Activated T-helper 1 cell treated with anti-CD3 and anti-CD28 coated beads, Interleukin-12 subunit alpha, Interleukin-12 subunit beta, Interleukin-2, Interleukin-4 antibody, amounts not matched to agents 30 ng/mL and 10 ng/mL and 1 ng/mL, durations not matched to agents 14 hours and 24 hours and 36 hours (primary cell): ENCODE data around the gene PLPPR3. TPM values are rescaled to one million over a fixed set of nuclear protein-coding genes. Genes with fewer than 3 reads are reported as not detected.

Experiments used
- DNase-seq: peaks from one replicate; pipeline ENCODE4 v3.0.0; 2021; ENCODE audit warnings: low spot score
- H3K27ac Mint-ChIP-seq: one replicate; pipeline ENCODE4 v1.8.0; 2021; ENCODE audit warnings: mild to moderate bottlenecking, mixed read lengths
- H3K27me3 Mint-ChIP-seq: one replicate; pipeline ENCODE4 v1.8.0; 2022; ENCODE audit warnings: mild to moderate bottlenecking, moderate library complexity, mixed read lengths; ENCODE audit not compliant: insufficient read depth
- H3K36me3 Mint-ChIP-seq: one replicate; pipeline ENCODE4 v1.8.0; 2021; ENCODE audit warnings: low read depth, mixed read lengths
- H3K4me1 Mint-ChIP-seq: one replicate; pipeline ENCODE4 v1.8.0; 2021; ENCODE audit warnings: low read depth, mixed read lengths
- H3K4me3 Mint-ChIP-seq: one replicate; pipeline ENCODE4 v1.8.0; 2021; ENCODE audit warnings: mild to moderate bottlenecking, moderate library complexity, mixed read lengths
- H3K9me3 Mint-ChIP-seq: one replicate; pipeline ENCODE4 v1.8.0; 2021; ENCODE audit warnings: mixed read lengths
- intact Hi-C: fragments of 100-400 bp; cut with micrococcal nuclease; formaldehyde crosslinking; loops from one replicate; pipeline ENCODE4 v1.15.1; 2024
- total RNA-seq: library from RNA; stranded (reverse); gene quantifications from 2 replicates; pipeline ENCODE4 v1.2.3, GENCODE V29; 2022

The PLPPR3 gene
- total RNA-seq, 1 donor from 2014 or later = not detected

DNA sequence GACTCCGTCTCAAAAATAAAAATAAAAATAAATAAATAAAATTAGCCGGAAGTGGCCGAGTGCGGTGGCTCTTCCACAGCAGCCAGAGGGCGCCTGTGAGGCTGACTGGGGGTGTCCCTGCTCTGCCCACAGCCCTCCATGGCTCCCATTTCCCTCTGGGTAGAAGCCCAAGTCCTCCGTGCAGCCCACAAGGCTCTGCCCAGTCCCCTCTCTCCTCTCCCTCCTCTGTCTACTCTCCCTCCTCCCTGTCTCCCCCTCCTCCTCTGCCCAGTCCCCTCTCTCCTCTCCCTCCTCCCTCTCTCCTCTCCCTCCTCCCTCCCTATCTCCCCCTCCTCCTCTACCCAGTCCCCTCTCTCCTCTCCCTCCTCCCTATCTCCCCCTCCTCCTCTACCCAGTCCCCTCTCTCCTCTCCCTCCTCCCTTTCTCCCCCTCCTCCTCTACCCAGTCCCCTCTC lies 50.4 kb downstream of the PLPPR3 start:
- DNase-seq = no peak
- peaks cover 6% of the 10 kb centered on the region for H3K27me3 Mint-ChIP-seq
- H3K27ac Mint-ChIP-seq = no peak overlapping the region
- intact Hi-C loops = loop anchor here (2.0 to 5.0 kb wide), 3 partner anchors 25 to 229 kb away; partner anchors contain the start of genes GRIN3B and PTBP1
- H3K36me3 Mint-ChIP-seq = no peaks in the 10 kb centered on the region
- peaks cover 5% of the 10 kb centered on the region for H3K4me1 Mint-ChIP-seq
- H3K4me3 Mint-ChIP-seq = no peak overlapping the region
- H3K9me3 Mint-ChIP-seq = no peaks in the 10 kb centered on the region

GRCh38 chr19:769616-770015 lies 52.1 kb downstream of the PLPPR3 start:
- DNase-seq = no peak
- intact Hi-C loops = loop anchor here (1.0 to 5.0 kb wide), 5 partner anchors 27 to 231 kb away; partner anchors contain the start of genes GRIN3B, PTBP1 and WDR18

DNA sequence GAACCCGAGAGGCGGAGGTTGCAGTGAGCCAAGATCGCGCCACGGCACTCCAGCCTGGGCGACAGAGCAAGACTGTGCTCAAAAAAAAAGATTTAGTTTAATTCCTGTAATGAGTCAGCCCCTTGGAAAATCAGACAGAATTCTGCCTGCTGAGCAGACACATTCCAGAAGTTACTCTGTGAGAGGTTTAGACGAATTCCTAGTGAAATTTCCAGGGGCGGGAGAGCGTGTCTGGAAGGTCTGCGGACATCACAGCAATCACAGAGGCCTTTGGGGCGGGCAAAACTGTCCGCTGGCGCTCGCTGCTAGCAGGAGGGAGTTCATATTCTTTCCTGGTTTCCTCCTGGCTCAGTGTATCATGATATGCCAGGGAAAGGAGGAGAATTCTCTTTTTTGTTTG lies 53.3 kb downstream of the PLPPR3 start:
- intact Hi-C loops = no loop called here
- Mint-ChIP-seq H3K36me3 (no peaks in the 10 kb centered on the region), H3K4me1 (peaks cover 5% of the 10 kb centered on the region), H3K9me3 (no peaks in the 10 kb centered on the region), H3K27ac (no peak overlapping the region), H3K4me3 (no peak overlapping the region), H3K27me3 (peaks cover 6% of the 10 kb centered on the region)
- DNase-seq = no peak

More at GRCh38 chr19:769616-770015, 52.1 kb downstream of the PLPPR3 start:
- Mint-ChIP-seq H3K9me3 (no peaks in the 10 kb centered on the region), H3K27me3 (peaks cover 6% of the 10 kb centered on the region), H3K27ac (no peak overlapping the region), H3K4me1 (peaks cover 5% of the 10 kb centered on the region), H3K4me3 (no peak overlapping the region), H3K36me3 (no peaks in the 10 kb centered on the region)

DNA sequence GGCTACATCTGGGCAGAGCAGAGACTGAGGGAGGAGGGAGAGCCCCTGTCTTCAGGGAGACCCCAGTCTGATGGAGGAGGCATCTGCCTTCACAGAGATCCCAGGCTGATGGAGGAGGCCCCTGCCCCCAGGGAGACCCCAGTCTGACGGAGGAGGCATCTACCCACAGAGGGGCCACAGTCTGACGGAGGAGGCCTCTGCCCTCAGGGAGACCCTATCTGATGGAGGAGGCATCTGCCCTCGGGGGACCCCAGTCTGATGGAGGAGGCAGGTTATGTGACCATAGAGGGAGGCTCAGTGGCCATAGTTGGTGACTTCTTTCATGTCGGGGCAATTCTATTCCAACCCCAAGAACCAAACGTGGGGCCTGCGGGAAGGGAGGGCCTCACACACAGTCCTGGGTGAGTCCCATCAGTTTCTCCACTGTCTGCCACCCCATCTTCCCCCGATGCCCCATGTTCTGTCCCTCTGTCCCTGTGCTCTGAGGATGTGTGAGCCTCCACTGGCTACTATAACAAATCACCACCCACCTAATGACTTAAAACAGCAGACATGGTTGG lies 56.5 kb downstream of the PLPPR3 start:
- Mint-ChIP-seq H3K4me3 (no peak overlapping the region), H3K27ac (no peak overlapping the region), H3K27me3 (peaks cover 1% of the 10 kb centered on the region), H3K9me3 (no peaks in the 10 kb centered on the region), H3K36me3 (no peaks in the 10 kb centered on the region), H3K4me1 (peaks cover 2% of the 10 kb centered on the region)
- DNase-seq = no peak
- intact Hi-C loops = no loop called here

DNA sequence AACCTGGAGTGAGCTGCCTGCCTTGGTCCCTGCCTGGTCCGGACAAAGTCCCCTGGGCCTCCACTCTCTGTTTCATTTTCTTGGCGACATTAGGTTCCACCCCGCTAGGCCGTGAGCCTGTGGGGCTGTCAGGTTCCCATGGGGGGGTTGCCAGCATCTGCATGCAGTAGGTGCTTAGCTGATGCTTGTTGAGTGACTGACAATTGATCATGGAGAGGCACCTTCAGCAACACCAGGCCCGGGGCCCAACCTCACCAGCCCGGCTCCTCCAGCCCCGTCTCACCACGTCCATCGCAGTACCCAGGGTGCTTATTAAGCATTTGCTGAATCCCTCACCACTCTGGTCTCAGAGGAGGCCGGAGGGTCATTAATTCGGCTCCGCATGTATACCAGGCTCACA lies 57.5 kb downstream of the PLPPR3 start:
- Mint-ChIP-seq H3K9me3 (peaks cover 5% of the 10 kb centered on the region), H3K36me3 (no peaks in the 10 kb centered on the region), H3K27me3 (no peaks in the 10 kb centered on the region), H3K27ac (no peak overlapping the region), H3K4me3 (no peak overlapping the region), H3K4me1 (no peaks in the 10 kb centered on the region)
- no peak for DNase-seq
- intact Hi-C loops = no loop called here

GRCh38 chr19:763869-764268 lies 57.9 kb downstream of the PLPPR3 start:
- H3K4me1 Mint-ChIP-seq = no peaks in the 10 kb centered on the region
- H3K9me3 Mint-ChIP-seq = peaks cover 5% of the 10 kb centered on the region
- H3K27ac Mint-ChIP-seq = no peak overlapping the region
- no peaks in the 10 kb centered on the region for H3K36me3 Mint-ChIP-seq
- H3K27me3 Mint-ChIP-seq = no peaks in the 10 kb centered on the region
- intact Hi-C loops = no loop called here
- H3K4me3 Mint-ChIP-seq = no peak overlapping the region
- no peak for DNase-seq

- intact Hi-C loops = no loop called here
- Mint-ChIP-seq H3K4me1 (no peaks in the 10 kb centered on the region), H3K9me3 (peaks cover 5% of the 10 kb centered on the region)
Observed at GRCh38 chr19:763181-763580, 58.6 kb downstream of the PLPPR3 start.

More at GRCh38 chr19:763181-763580, 58.6 kb downstream of the PLPPR3 start:
- Mint-ChIP-seq H3K4me3 (no peak overlapping the region), H3K27me3 (no peaks in the 10 kb centered on the region), H3K36me3 (no peaks in the 10 kb centered on the region), H3K27ac (no peak overlapping the region)
- DNase-seq = no peak

Other genes with a start within 250 kb of the PLPPR3 start
- 307 and 308 TPM in 2 replicates for gene BSG, start 249.4 kb downstream of the PLPPR3 start, total RNA-seq
- gene HCN2, start 232.1 kb downstream of the PLPPR3 start, total RNA-seq = 1.1 and 1.2 TPM in 2 replicates
- 103 and 104 TPM in 2 replicates for gene POLRMT, start 188.4 kb downstream of the PLPPR3 start, total RNA-seq
- not detected in 2 replicates for gene FGF22, start 182.1 kb downstream of the PLPPR3 start, total RNA-seq
- 107 and 110 TPM in 2 replicates for gene RNF126, start 158.7 kb downstream of the PLPPR3 start, total RNA-seq
- gene FSTL3, start 145.6 kb downstream of the PLPPR3 start, total RNA-seq = 5.5 and 5.6 TPM in 2 replicates
- not detected in 2 replicates for gene PRSS57, start 126.5 kb downstream of the PLPPR3 start, total RNA-seq
- 0.18 TPM in 1 of 2 replicates, not detected in the other for gene PALM, start 113.0 kb downstream of the PLPPR3 start, total RNA-seq
- gene MISP, start 70.8 kb downstream of the PLPPR3 start, total RNA-seq = not detected in 2 replicates
- gene PTBP1, start 24.5 kb downstream of the PLPPR3 start, total RNA-seq = 735 and 829 TPM in 2 replicates
- gene AZU1, start 5.9 kb upstream of the PLPPR3 start, total RNA-seq = not detected in 2 replicates
- not detected in 2 replicates for gene PRTN3, start 19.0 kb upstream of the PLPPR3 start, total RNA-seq
- gene ELANE, start 30.3 kb upstream of the PLPPR3 start, total RNA-seq = not detected in 2 replicates
- 0.91 and 1.2 TPM in 2 replicates for gene CFD, start 37.7 kb upstream of the PLPPR3 start, total RNA-seq
- 62.1 and 62.5 TPM in 2 replicates for gene MED16, start 71.2 kb upstream of the PLPPR3 start, total RNA-seq
- not detected in 2 replicates for gene RNU6-9, start 71.5 kb upstream of the PLPPR3 start, total RNA-seq
- gene R3HDM4, start 91.3 kb upstream of the PLPPR3 start, total RNA-seq = 94.3 and 96.4 TPM in 2 replicates
- gene KISS1R, start 95.4 kb upstream of the PLPPR3 start, total RNA-seq = 6.8 and 8.9 TPM in 2 replicates
- 32.5 and 35.0 TPM in 2 replicates for gene ARID3A, start 104.1 kb upstream of the PLPPR3 start, total RNA-seq
- 105 and 108 TPM in 2 replicates for gene WDR18, start 162.4 kb upstream of the PLPPR3 start, total RNA-seq
- gene GRIN3B, start 178.5 kb upstream of the PLPPR3 start, total RNA-seq = not detected in 2 replicates
- gene TMEM259, start 199.2 kb upstream of the PLPPR3 start, total RNA-seq = 162 and 170 TPM in 2 replicates
- gene RNU6-2, start 199.6 kb upstream of the PLPPR3 start, total RNA-seq = not detected in 2 replicates
- 112 and 114 TPM in 2 replicates for gene CNN2, start 204.7 kb upstream of the PLPPR3 start, total RNA-seq
- 15.8 and 18.3 TPM in 2 replicates for gene ABCA7, start 218.2 kb upstream of the PLPPR3 start, total RNA-seq
- gene ARHGAP45, start 245.2 kb upstream of the PLPPR3 start, total RNA-seq = 201 and 202 TPM in 2 replicates